Spinal cord (tissue), 10 donors: ENCODE measurements around the gene GPATCH4. TPM values are rescaled to one million over a fixed set of nuclear protein-coding genes. Genes with fewer than 3 reads are reported as not detected.

Experiments
- DNase-seq, 6 donors: peaks; one replicate each; pipeline versions ENCODE4 v3.0.0 to v3.0.0-alpha.2; 2013 to 2015; ENCODE audit warnings: low spot score in 6 of 6, low read depth in 4 of 6
- H3K27ac ChIP-seq: one replicate; pipeline ENCODE4 v1.5.1; 2013; ENCODE audit warnings: low read depth, low read length, control low read depth
- H3K27me3 ChIP-seq: one replicate; pipeline ENCODE4 v1.6.1; 2013; ENCODE audit warnings: low read length; ENCODE audit not compliant: control insufficient read depth, insufficient read depth
- H3K36me3 ChIP-seq: one replicate; pipeline ENCODE4 v1.6.1; 2013; ENCODE audit warnings: low read length; ENCODE audit not compliant: control insufficient read depth, insufficient read depth
- H3K4me1 ChIP-seq: one replicate; pipeline ENCODE4 v1.6.1; 2013; ENCODE audit warnings: low read length; ENCODE audit not compliant: control insufficient read depth, insufficient read depth
- H3K4me3 ChIP-seq: one replicate; pipeline ENCODE4 v1.5.1; 2013; ENCODE audit warnings: low read depth, low read length, control low read depth
- H3K9me3 ChIP-seq: one replicate; pipeline ENCODE4 v1.6.1; 2013; ENCODE audit warnings: low read length; ENCODE audit not compliant: control insufficient read depth, insufficient read depth
- WGBS: methylation state at CpG from one replicate; pipeline ENCODE4 v1.1.5; 2013; ENCODE audit warnings: missing lambda C conversion rate; ENCODE audit not compliant: insufficient coverage; 5-methylcytosine and 5-hydroxymethylcytosine counted together
- polyA plus RNA-seq, 2 donors: library from polyadenylated mRNA; unstranded; fragments of 120-200 nt; gene quantifications; one replicate each; pipeline ENCODE4 v1.2.1, GENCODE V29; 2013; ENCODE audit not compliant: insufficient read length in 2 of 2
- total RNA-seq, 2 donors: library from RNA; depleted of rRNA in 1 of 2; stranded (reverse); fragments of 120-200 nt in 1 of 2; fragments of >200 nt in 1 of 2; gene quantifications; one replicate each; pipeline versions ENCODE4 v1.2.3 to v1.2.4, GENCODE V29; 2013 to 2014
- donor health status: healthy.

GPATCH4 gene
- total and polyA plus RNA-seq, 4 donors, result 9.5 to 44.5 (median 25.7) TPM

DNA sequence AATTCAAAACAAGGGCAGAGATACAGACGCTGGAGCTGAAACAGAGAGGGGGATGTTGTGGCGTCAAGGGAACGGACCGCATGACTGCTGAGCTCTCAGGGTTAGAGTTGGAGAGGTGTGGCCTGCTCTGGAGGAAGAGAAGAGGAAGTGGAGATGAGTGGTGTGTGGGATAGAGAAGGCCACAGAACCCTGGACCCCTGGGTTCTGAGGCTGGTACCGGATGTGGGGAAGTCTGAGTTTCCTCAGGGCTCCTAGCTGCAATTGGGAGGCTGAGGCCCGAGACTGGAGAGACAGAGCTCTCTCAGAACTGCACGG lies 42.5 kb upstream of the GPATCH4 start:
- H3K36me3 ChIP-seq, result peaks cover 41% of the 10 kb centered on the region
- H3K4me1 ChIP-seq, result peaks cover 89% of the 10 kb centered on the region
- no peak for DNase-seq
- peak overlapping the region; percentile 95 for H3K27ac ChIP-seq
- 36% methylated on average over 7 of the region's 7 CpGs for WGBS
- H3K4me3 ChIP-seq, result peak overlapping the region; percentile 83
- H3K27me3 ChIP-seq, result peaks cover 14% of the 10 kb centered on the region
- no peaks in the 10 kb centered on the region for H3K9me3 ChIP-seq

DNA sequence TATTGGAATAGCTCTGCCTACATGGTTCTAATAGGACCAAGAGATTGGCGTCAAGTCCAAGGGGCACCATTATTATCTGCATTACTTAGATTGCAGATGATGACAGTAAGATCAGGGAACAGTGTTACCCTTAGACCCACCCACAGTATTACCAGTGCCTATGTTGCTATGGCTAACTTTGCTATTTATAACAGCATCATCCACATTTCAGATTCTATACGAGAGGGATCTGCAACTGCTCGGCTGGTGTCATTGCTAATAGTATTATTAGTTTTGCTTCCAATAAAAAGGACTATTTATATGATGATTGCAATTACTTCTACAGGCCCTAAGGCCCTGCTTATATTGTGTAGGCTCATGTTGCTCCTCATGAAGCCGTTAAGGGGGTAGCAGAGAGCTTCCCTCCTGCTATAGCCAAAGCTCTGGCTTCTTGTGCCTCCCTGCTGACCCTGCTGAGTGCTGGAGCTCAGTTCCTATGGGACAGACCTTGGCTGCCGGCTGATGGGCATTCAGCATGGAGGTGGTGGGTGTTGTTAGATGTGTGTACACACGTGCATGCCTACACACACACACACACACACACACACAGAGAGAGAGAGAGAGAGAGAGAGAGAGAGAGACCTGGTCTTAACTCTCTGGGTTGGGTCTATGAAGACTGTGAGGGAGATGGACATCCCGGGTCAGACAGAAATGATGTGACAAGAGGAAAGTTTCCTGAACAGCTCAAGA lies 41.9 kb upstream of the GPATCH4 start:
- peaks cover 89% of the 10 kb centered on the region for H3K4me1 ChIP-seq

DNA sequence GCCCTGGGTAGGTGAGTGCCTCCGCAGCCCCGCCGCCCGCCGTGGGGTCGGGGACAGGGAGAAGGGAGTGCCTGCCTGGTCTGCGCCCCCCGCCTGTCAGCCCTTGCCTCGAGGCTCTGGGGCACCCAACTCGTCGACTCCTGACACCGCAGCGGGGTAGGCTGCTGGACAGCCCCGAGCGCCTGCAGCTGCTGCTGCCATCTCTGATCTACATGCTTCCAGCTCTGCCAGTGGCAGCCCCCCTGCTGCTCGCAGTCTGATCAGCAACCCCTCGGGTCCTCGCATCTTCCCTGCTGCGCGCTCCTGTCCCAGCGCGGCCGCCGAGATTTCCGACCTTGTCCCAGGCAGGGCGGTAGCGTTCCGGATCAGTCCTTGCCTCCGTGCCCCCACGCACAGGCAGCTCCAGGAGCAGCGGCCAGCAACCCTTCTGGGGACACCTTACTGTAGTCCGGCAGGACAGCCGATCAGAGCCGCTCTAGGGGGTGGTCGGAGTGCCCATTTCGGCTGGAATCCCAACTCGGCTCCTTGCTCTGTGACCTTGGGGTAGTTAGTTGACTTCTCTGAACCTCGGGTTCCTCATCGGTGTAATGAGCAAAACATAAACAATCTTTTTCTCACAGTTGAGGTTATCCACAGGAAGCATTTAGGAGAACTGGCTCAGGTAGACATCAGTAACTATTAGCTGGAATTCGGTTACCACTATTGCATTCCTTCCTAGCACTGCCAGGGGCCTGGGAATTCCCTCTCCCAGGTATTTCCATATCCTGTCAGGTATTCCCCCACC lies 41.2 kb upstream of the GPATCH4 start:
- no peak for DNase-seq
- Histone ChIP-seq H3K27me3 (peaks cover 14% of the 10 kb centered on the region), H3K36me3 (peaks cover 28% of the 10 kb centered on the region), H3K9me3 (no peaks in the 10 kb centered on the region), H3K27ac (peak overlapping the region; percentile 95), H3K4me3 (peak overlapping the region; percentile 83), H3K4me1 (peaks cover 89% of the 10 kb centered on the region)
- under 1% methylated on average over 33 of the region's 40 CpGs for WGBS

More for the DNA sequence above, 41.9 kb upstream of the GPATCH4 start:
- H3K4me3 ChIP-seq, result peak overlapping the region; percentile 83
- peak in 1 of 6 donors; percentile 79 for DNase-seq
- H3K27me3 ChIP-seq, result peaks cover 14% of the 10 kb centered on the region
- peaks cover 35% of the 10 kb centered on the region for H3K36me3 ChIP-seq
- no peaks in the 10 kb centered on the region for H3K9me3 ChIP-seq
- H3K27ac ChIP-seq, result peak overlapping the region; percentile 95
- 17% methylated on average over 1 of the region's 7 CpGs for WGBS

GRCh38 chr1:156641761-156642264 lies 40.5 kb upstream of the GPATCH4 start, which contains the start of gene BCAN:
TSS of gene BCAN (plus strand) at chr1:156642117. CDS start at chr1:156646055, 3,938 bp downstream.
- 0% methylated on average over 33 of the region's 46 CpGs for WGBS
- H3K4me1 ChIP-seq, result peaks cover 88% of the 10 kb centered on the region
- peak in 3 of 6 donors; percentile 71 to 91 (median 90) for DNase-seq

DNA sequence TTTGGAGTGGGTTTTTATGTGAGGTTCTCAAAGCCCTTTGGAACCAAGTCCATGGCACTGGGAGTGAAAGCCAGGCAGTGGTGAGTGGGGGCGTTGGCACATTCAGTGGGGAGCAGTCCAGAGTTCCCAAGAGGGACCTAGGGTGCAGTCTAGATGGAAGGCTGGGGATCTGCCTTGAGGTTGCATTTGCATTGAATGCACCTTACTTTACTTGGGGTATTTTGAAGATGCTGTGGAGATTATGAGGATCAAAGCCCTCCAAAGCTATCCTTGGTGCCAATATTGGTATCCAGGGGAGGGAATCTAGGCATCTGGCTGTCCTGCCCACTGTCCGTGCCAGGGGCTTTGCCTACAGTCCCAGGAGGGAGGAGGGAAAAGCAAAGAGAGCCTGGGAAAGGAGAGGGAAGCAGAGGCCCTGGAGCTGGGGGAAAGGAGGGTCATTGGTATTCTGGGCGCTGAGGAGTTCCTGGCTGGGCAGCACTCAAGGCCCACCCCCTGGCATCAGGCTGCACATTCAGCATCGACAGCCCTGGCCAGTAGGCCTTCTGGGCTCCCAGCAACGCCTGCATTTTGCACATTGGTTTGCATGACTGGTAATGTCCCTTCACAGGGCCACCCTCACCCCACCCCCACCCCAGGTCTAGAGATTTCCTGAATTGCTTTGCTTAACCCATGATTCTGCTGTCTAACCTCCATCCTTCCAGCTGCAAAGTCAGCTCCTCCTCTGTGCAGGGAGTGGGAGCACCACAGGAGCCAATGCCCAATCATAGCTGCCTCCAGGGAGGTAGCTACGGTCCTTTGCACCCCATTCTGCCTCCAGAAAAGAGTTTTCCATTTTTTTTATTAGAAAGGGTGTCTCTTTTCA lies 39.8 kb upstream of the GPATCH4 start:
- Histone ChIP-seq H3K27ac (peak overlapping the region; percentile 95), H3K4me3 (peak overlapping the region; percentile 83), H3K27me3 (peaks cover 8% of the 10 kb centered on the region), H3K4me1 (peaks cover 85% of the 10 kb centered on the region), H3K36me3 (peaks cover 14% of the 10 kb centered on the region), H3K9me3 (no peaks in the 10 kb centered on the region)
- 19% methylated on average over 5 of the region's 6 CpGs for WGBS
- DNase-seq, result peak in 4 of 6 donors; percentile 69 to 92 (median 81)

More at GRCh38 chr1:156641761-156642264, 40.5 kb upstream of the GPATCH4 start, which contains the start of gene BCAN:
- H3K36me3 ChIP-seq, result peaks cover 21% of the 10 kb centered on the region
- H3K4me3 ChIP-seq, result peak within 1 kb of the TSS; percentile 83
- H3K27ac ChIP-seq, result peak within 1 kb of the TSS; percentile 95
- H3K27me3 ChIP-seq, result peaks cover 14% of the 10 kb centered on the region
- no peaks in the 10 kb centered on the region for H3K9me3 ChIP-seq

DNA sequence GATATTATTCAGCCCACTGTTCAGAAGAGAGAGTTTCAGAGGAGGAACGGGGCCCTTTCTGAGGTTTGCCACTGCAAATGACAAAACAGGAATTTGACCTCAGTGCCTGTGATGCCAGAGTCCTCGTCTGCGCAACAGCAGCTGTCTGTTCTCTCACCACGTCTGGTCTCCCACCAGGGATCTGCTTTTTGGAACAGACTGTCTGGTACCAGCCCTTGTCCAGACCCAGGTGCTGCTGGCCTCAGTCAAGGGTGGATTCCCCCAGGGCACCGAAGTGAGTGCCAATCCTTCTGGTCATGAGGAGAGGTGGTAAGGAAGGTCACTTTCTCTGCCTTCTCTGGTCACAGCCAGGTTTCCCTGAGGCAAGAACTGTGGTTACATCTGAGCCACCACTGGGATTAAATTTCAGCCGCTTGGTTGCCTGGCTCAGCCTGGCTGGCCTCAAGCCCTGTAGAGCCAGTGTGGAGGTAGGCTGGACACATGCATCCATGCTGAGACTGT lies 38.4 kb upstream of the GPATCH4 start:
- Histone ChIP-seq H3K27ac (peak overlapping the region; percentile 92), H3K36me3 (peaks cover 10% of the 10 kb centered on the region), H3K27me3 (peaks cover 5% of the 10 kb centered on the region), H3K4me3 (no peak overlapping the region), H3K4me1 (peaks cover 73% of the 10 kb centered on the region), H3K9me3 (no peaks in the 10 kb centered on the region)
- 33% methylated on average over 6 of the region's 6 CpGs for WGBS
- no peak for DNase-seq

DNA sequence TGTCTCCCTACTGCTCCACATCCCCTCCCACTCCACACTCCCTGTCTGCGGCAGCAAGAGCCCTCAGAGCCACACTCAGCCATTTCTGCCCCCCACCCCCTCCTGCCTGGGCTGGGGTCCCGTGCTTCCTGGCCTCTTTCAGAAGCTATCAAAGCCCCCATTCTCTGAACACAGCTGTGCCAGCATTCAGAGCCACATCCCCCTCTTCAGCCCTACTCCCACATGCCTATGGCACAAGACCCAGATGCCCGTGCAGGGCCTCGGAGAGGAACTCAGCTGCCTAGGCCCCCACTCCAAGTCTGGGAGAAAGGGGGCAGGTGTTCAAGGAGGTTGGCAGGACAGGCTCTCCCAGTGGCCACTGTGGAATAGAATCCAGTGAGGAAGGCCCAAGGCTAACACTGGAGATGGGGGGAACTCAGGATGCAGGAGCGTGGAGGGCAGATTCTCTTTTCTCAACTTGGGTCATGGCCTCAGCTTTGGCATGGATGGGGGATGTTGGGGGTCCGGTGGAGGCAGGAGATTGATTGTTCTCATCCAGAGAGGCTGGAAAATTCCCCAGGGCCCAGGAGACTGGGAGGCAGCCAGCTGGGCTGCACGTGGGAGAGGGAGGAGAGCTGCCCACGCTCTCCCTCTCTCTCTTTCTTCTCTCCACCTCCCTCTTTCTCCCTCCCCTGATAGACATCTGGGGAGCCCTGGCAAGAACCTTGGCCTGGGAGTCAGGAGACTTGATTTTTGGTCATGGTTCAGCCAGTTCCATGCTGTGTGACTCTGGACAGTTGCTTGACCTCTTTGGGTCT lies 37.1 kb upstream of the GPATCH4 start:
- no peaks in the 10 kb centered on the region for H3K9me3 ChIP-seq
- WGBS, result 38% methylated on average over 3 of the region's 8 CpGs
- H3K27ac ChIP-seq, result peak overlapping the region; percentile 92
- H3K4me1 ChIP-seq, result peaks cover 67% of the 10 kb centered on the region
- H3K36me3 ChIP-seq, result peaks cover 5% of the 10 kb centered on the region
- H3K27me3 ChIP-seq, result peaks cover 5% of the 10 kb centered on the region
- H3K4me3 ChIP-seq, result no peak overlapping the region
- DNase-seq, result peak in 5 of 6 donors; percentile 66 to 92 (median 73)

- no CpG with 5 or more reads among the region's 3 CpGs for WGBS
- H3K4me3 ChIP-seq, result no peak overlapping the region
Measured at GRCh38 chr1:156632355-156632754, 31.1 kb upstream of the GPATCH4 start.

More at GRCh38 chr1:156632355-156632754, 31.1 kb upstream of the GPATCH4 start:
- no peak overlapping the region for H3K27ac ChIP-seq
- no peaks in the 10 kb centered on the region for H3K27me3 ChIP-seq
- no peaks in the 10 kb centered on the region for H3K36me3 ChIP-seq
- H3K4me1 ChIP-seq, result peaks cover 20% of the 10 kb centered on the region
- no peaks in the 10 kb centered on the region for H3K9me3 ChIP-seq
- DNase-seq, result no peak
